H9 (cell line): Measurements from ENCODE around the gene TP53. TPM values are rescaled to one million over a fixed set of nuclear protein-coding genes. Genes with fewer than 3 reads are reported as not detected.

Source experiments
- DNase-seq: peaks from one replicate; pipeline ENCODE4 v3.0.0-alpha.2; 2017
- H2AFZ ChIP-seq: one replicate; pipeline ENCODE4 v1.6.1; 2013; ENCODE audit warnings: mild to moderate bottlenecking, low read length, control low read depth, moderate library complexity
- H2AK5ac ChIP-seq: 2 replicates; pipeline ENCODE4 v1.6.1; 2013; ENCODE audit warnings: low read length, control low read depth, mixed read lengths; ENCODE audit not compliant: insufficient read length
- H2BK120ac ChIP-seq: one replicate; pipeline ENCODE4 v1.6.1; 2013; ENCODE audit warnings: low read depth, mild to moderate bottlenecking, low read length, control low read depth, inconsistent platforms; ENCODE audit not compliant: poor library complexity, severe bottlenecking
- H2BK12ac ChIP-seq: 2 replicates; pipeline ENCODE4 v1.6.1; 2013; ENCODE audit warnings: low read length, control low read depth, mixed read lengths, low read depth; ENCODE audit not compliant: insufficient read length
- H2BK15ac ChIP-seq: 2 replicates; pipeline ENCODE4 v1.6.1; 2013; ENCODE audit warnings: low read depth, low read length, control low read depth
- H2BK20ac ChIP-seq: one replicate; pipeline ENCODE4 v1.6.1; 2013; ENCODE audit warnings: low read depth, mild to moderate bottlenecking, low read length, control low read depth, inconsistent platforms; ENCODE audit not compliant: poor library complexity, severe bottlenecking
- H2BK5ac ChIP-seq: 2 replicates; pipeline ENCODE4 v1.6.1; 2013; ENCODE audit warnings: low read length, control low read depth, mixed read lengths; ENCODE audit not compliant: insufficient read length
- H3K14ac ChIP-seq: 2 replicates; pipeline ENCODE4 v1.6.1; 2013; ENCODE audit warnings: low read length, control low read depth; ENCODE audit not compliant: insufficient read depth
- H3K18ac ChIP-seq: 2 replicates; pipeline ENCODE4 v1.6.1; 2013; ENCODE audit warnings: low read depth, mild to moderate bottlenecking, mixed read lengths, low read length, control low read depth; ENCODE audit not compliant: insufficient read length
- H3K23ac ChIP-seq: 2 replicates; pipeline ENCODE4 v1.6.1; 2013; ENCODE audit warnings: low read length, control low read depth, mixed read lengths, low read depth; ENCODE audit not compliant: insufficient read length
- H3K23me2 ChIP-seq: 2 replicates; pipeline ENCODE4 v1.6.1; 2013; ENCODE audit warnings: low read depth, mild to moderate bottlenecking, mixed read lengths, low read length, control low read depth; ENCODE audit not compliant: insufficient read length, poor library complexity, severe bottlenecking
- H3K27ac ChIP-seq: 2 replicates; pipeline ENCODE4 v1.5.1; 2013; ENCODE audit warnings: low read length, control low read depth, mixed read lengths, low read depth; ENCODE audit not compliant: insufficient read length
- H3K27me3 ChIP-seq: 2 replicates; pipeline ENCODE4 v1.6.1; 2013; ENCODE audit warnings: low read length, control low read depth, inconsistent platforms; ENCODE audit not compliant: insufficient read depth
- H3K4ac ChIP-seq: 2 replicates; pipeline ENCODE4 v1.6.1; 2013; ENCODE audit warnings: low read depth, mild to moderate bottlenecking, control low read depth, inconsistent platforms, low read length, moderate library complexity
- H3K4me1 ChIP-seq: 2 replicates; pipeline ENCODE4 v1.6.1; 2013; ENCODE audit warnings: low read length, control low read depth, inconsistent platforms; ENCODE audit not compliant: insufficient read depth
- H3K4me2 ChIP-seq: 2 replicates; pipeline ENCODE4 v1.6.1; 2013; ENCODE audit warnings: low read length, control low read depth, mixed read lengths; ENCODE audit not compliant: insufficient read length, insufficient read depth
- H3K56ac ChIP-seq: 2 replicates; pipeline ENCODE4 v1.6.1; 2013; ENCODE audit warnings: low read depth, mild to moderate bottlenecking, mixed read lengths, low read length, control low read depth; ENCODE audit not compliant: insufficient read length
- H3K79me1 ChIP-seq: 2 replicates; pipeline ENCODE4 v1.6.1; 2013; ENCODE audit warnings: low read depth, mild to moderate bottlenecking, moderate library complexity, low read length, control low read depth, inconsistent platforms; ENCODE audit not compliant: insufficient read depth, poor library complexity, severe bottlenecking
- H3K79me2 ChIP-seq: 2 replicates; pipeline ENCODE4 v1.6.1; 2013; ENCODE audit warnings: low read length, control low read depth, inconsistent platforms; ENCODE audit not compliant: insufficient read depth
- H3K9ac ChIP-seq: 2 replicates; pipeline ENCODE4 v1.6.1; 2013; ENCODE audit warnings: low read length, control low read depth, mixed read lengths; ENCODE audit not compliant: insufficient read length; ENCODE audit errors: extremely low read depth
- H3K9me3 ChIP-seq: one replicate; pipeline ENCODE4 v1.6.1; 2013; ENCODE audit warnings: low read depth, low read length, inconsistent platforms; ENCODE audit not compliant: control insufficient read depth
- H3T11ph ChIP-seq: one replicate; pipeline ENCODE4 v1.6.1; 2013; ENCODE audit warnings: mild to moderate bottlenecking, low read length, control low read depth, inconsistent platforms
- H4K20me1 ChIP-seq: one replicate; pipeline ENCODE4 v1.6.1; 2013; ENCODE audit not compliant: control insufficient read depth, insufficient read length, insufficient read depth
- H4K5ac ChIP-seq: 2 replicates; pipeline ENCODE4 v1.6.1; 2013; ENCODE audit warnings: low read depth, mild to moderate bottlenecking, mixed read lengths, low read length, control low read depth; ENCODE audit not compliant: insufficient read length
- H4K8ac ChIP-seq: replicated peaks from 2 replicates; pipeline ENCODE4 v1.6.1; 2013; ENCODE audit warnings: low read length, control low read depth, mixed read lengths, low read depth; ENCODE audit not compliant: insufficient read length
- H4K91ac ChIP-seq: 2 replicates; pipeline ENCODE4 v1.6.1; 2013; ENCODE audit warnings: low read depth, mild to moderate bottlenecking, moderate library complexity, mixed read lengths, low read length, control low read depth; ENCODE audit not compliant: insufficient read length
- H3K27ac Mint-ChIP-seq, 3 experiments: 2 replicates in 2 of 3; 3 replicates in 1 of 3; pipeline ENCODE4 v1.8.0; 2020 to 2021; ENCODE audit warnings: mixed read lengths in 3 of 3, mild to moderate bottlenecking in 1 of 3, moderate library complexity in 1 of 3
- H3K27me3 Mint-ChIP-seq: 2 replicates; pipeline ENCODE4 v1.8.0; 2021; ENCODE audit warnings: low read depth, mild to moderate bottlenecking, moderate library complexity, mixed read lengths
- H3K36me3 Mint-ChIP-seq, 3 experiments: 2 replicates in 2 of 3; 3 replicates in 1 of 3; pipeline ENCODE4 v1.8.0; 2020 to 2021; ENCODE audit warnings: low read depth in 3 of 3, mixed read lengths in 3 of 3; ENCODE audit not compliant: insufficient read depth in 1 of 3
- H3K4me1 Mint-ChIP-seq, 2 experiments: 2 replicates each; pipeline ENCODE4 v1.8.0; 2020; ENCODE audit warnings: mixed read lengths in 2 of 2
- H3K4me3 Mint-ChIP-seq, 2 experiments: 2 replicates in 1 of 2; 3 replicates in 1 of 2; pipeline ENCODE4 v1.8.0; 2020 to 2021; ENCODE audit warnings: mild to moderate bottlenecking in 2 of 2, mixed read lengths in 2 of 2, moderate library complexity in 1 of 2
- H3K9me3 Mint-ChIP-seq, 2 experiments: 2 replicates in 1 of 2; 3 replicates in 1 of 2; pipeline ENCODE4 v1.8.0; 2020; ENCODE audit warnings: mild to moderate bottlenecking in 2 of 2, mixed read lengths in 2 of 2, moderate library complexity in 1 of 2
- CTCF ChIP-seq: fragments of 200-600 bp; sonication (generic); conservative IDR thresholded peaks from 3 replicates; pipeline ENCODE4 v1.8.0; 2021; ENCODE audit warnings: antibody characterized with exemption, mild to moderate bottlenecking
- WGBS: extraction: QIAGEN DNeasy Blood & Tissue Kit; methylation state at CpG from one replicate; pipeline ENCODE4 v1.1.7; 2013; ENCODE audit warnings: missing lambda C conversion rate, low lambda C conversion rate, mixed read lengths; ENCODE audit not compliant: insufficient read length; ENCODE audit errors: extremely low coverage; 5-methylcytosine and 5-hydroxymethylcytosine counted together
- total RNA-seq: library from RNA; stranded (reverse); gene quantifications from 2 replicates; pipeline ENCODE4 v1.2.1, GENCODE V29; 2021

The TP53 gene
- total RNA-seq, 1 experiment from 2014 or later = 163 TPM

DNA sequence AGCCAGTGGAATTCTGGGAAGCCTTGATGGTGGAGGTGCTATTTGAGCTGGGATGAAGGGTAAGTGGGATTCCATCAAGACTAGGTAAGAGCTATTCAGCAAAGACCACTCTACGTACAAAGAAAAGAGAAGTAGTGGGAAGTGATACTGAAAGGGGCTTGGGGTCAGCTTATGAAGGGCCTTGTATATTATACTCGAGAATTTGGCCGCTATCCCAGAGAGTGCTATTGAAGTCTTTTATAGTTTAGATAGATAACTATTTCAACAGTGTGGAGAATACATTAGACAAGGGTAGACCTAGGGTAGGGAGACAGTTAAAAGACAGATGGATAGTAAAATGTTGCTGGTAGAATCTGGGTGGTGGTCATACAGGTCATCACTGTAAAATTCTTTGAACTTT is 40.6 kb upstream of the TP53 start:
- no peak overlapping the region for H3K56ac ChIP-seq
- Mint-ChIP-seq H3K27me3 (peaks cover 5% of the 10 kb centered on the region), H3K9me3 (no peaks in the 10 kb centered on the region), H3K27ac (no peak overlapping the region), H3K36me3 (no peaks in the 10 kb centered on the region), H3K4me1 (peaks cover 3 to 4% of the 10 kb centered on the region in 2 experiments; a peak in 3 of 4 replicates), H3K4me3 (no peak overlapping the region)
- no peak overlapping the region for H3K4me2 ChIP-seq
- H2AFZ ChIP-seq = no peak overlapping the region
- no peak overlapping the region for H3K14ac ChIP-seq
- H3K27me3 ChIP-seq = no peaks in the 10 kb centered on the region
- no peak overlapping the region for H2BK120ac ChIP-seq
- H3T11ph ChIP-seq = no peak overlapping the region
- no peaks in the 10 kb centered on the region for H4K20me1 ChIP-seq
- H2AK5ac ChIP-seq = no peak overlapping the region
- no peak overlapping the region for H3K18ac ChIP-seq
- no peak overlapping the region for H4K91ac ChIP-seq
- H3K79me2 ChIP-seq = no peaks in the 10 kb centered on the region
- no peaks in the 10 kb centered on the region for H3K9me3 ChIP-seq
- DNase-seq = no peak
- no peak for TF ChIP-seq CTCF
- H3K4me1 ChIP-seq = no peaks in the 10 kb centered on the region
- no peaks in the 10 kb centered on the region for H3K79me1 ChIP-seq
- H2BK5ac ChIP-seq = no peak overlapping the region
- no peak overlapping the region for H3K4ac ChIP-seq
- no peaks in the 10 kb centered on the region for H3K23me2 ChIP-seq
- no CpG with 5 or more reads among the region's 3 CpGs for WGBS
- H3K23ac ChIP-seq = no peak overlapping the region
- no peak overlapping the region for H4K8ac ChIP-seq
- H2BK20ac ChIP-seq = no peak overlapping the region
- H4K5ac ChIP-seq = no peak overlapping the region
- no peak overlapping the region for H3K9ac ChIP-seq
- no peak overlapping the region for H2BK12ac ChIP-seq
- no peak overlapping the region for H2BK15ac ChIP-seq
- H3K27ac ChIP-seq = no peak overlapping the region
